HepG2 (cell line): Measurements from ENCODE around the gene CES3. TPM values are rescaled to one million over a fixed set of nuclear protein-coding genes. Genes with fewer than 3 reads are reported as not detected.

ENCODE experiments used
- ARID2 ChIP-seq: sonication (generic); formaldehyde crosslinking; IDR thresholded peaks from 2 replicates; pipeline ENCODE4 v1.8.1; 2022; ENCODE audit warnings: mild to moderate bottlenecking, missing genetic modification reagents, borderline replicate concordance
- ATM ChIP-seq: fragments of 450-650 bp; IDR thresholded peaks from 2 replicates; pipeline ENCODE4 v1.7.1; 2017; ENCODE audit warnings: mild to moderate bottlenecking, borderline replicate concordance
- CHCHD3 ChIP-seq: sonication (generic); formaldehyde crosslinking; IDR thresholded peaks from 2 replicates; pipeline ENCODE4 v1.8.0; 2022; ENCODE audit warnings: mild to moderate bottlenecking, missing genetic modification reagents, moderate library complexity
- IRX3 ChIP-seq: sonication (generic); formaldehyde crosslinking; IDR thresholded peaks from 2 replicates; pipeline ENCODE4 v1.8.1; 2023; ENCODE audit warnings: mild to moderate bottlenecking, low read depth, missing genetic modification reagents, borderline replicate concordance
- KLF16 ChIP-seq, 2 experiments: sonication (generic) in 1 of 2; formaldehyde crosslinking in 1 of 2; IDR thresholded peaks; 2 replicates each; pipeline versions ENCODE4 v1.6.1 to v1.8.0; 2016 to 2023; ENCODE audit warnings: missing genetic modification reagents in 2 of 2, missing compliant biosample characterization in 1 of 2
- MTA1 ChIP-seq: sonication (generic); formaldehyde crosslinking; IDR thresholded peaks from 2 replicates; pipeline ENCODE4 v1.4.0; 2020; ENCODE audit warnings: missing genetic modification reagents, mild to moderate bottlenecking, borderline replicate concordance
- MTA3 ChIP-seq: sonication (generic); formaldehyde crosslinking; IDR thresholded peaks from 2 replicates; pipeline ENCODE4 v1.4.0; 2020; ENCODE audit warnings: missing genetic modification reagents
- NFYC ChIP-seq: IDR thresholded peaks from 2 replicates; pipeline ENCODE4 v1.6.1; 2016; ENCODE audit warnings: missing genetic modification reagents, missing compliant biosample characterization
- PPARG ChIP-seq: conservative IDR thresholded peaks from 2 replicates; pipeline ENCODE4 v1.6.1; 2016; ENCODE audit warnings: missing biosample characterization, missing genetic modification reagents
- RAD51 ChIP-seq: fragments of 450-650 bp; IDR thresholded peaks from 2 replicates; pipeline ENCODE4 v1.6.1; 2016; ENCODE audit warnings: borderline replicate concordance
- SRF ChIP-seq: IDR thresholded peaks from 2 replicates; pipeline ENCODE4 v1.6.1; 2011; ENCODE audit warnings: mild to moderate bottlenecking, low read depth, low read length, moderate library complexity
- TCF7 ChIP-seq: sonication (generic); IDR thresholded peaks from 2 replicates; pipeline ENCODE4 v1.6.1; 2016; ENCODE audit warnings: antibody characterized with exemption, low read depth
- ZBTB3 ChIP-seq: sonication (generic); formaldehyde crosslinking; IDR thresholded peaks from 2 replicates; pipeline ENCODE4 v1.4.0; 2020; ENCODE audit warnings: low read depth, mild to moderate bottlenecking, moderate library complexity, missing genetic modification reagents, borderline replicate concordance
- ZNF24 ChIP-seq: fragments of 450-650 bp; IDR thresholded peaks from 2 replicates; pipeline ENCODE4 v1.6.1; 2017; ENCODE audit warnings: antibody characterized with exemption, mild to moderate bottlenecking
- ZNF598 ChIP-seq: sonication (generic); formaldehyde crosslinking; IDR thresholded peaks from 2 replicates; pipeline ENCODE4 v1.5.1; 2020; ENCODE audit warnings: mild to moderate bottlenecking, missing genetic modification reagents, borderline replicate concordance
- ZNF629 ChIP-seq: sonication (generic); formaldehyde crosslinking; conservative IDR thresholded peaks from 2 replicates; pipeline ENCODE4 v1.5.0; 2020; ENCODE audit warnings: missing genetic modification reagents
- ZNF747 ChIP-seq: sonication (generic); formaldehyde crosslinking; IDR thresholded peaks from 2 replicates; pipeline ENCODE4 v1.8.1; 2023; ENCODE audit warnings: missing genetic modification reagents, mild to moderate bottlenecking, borderline replicate concordance
- ZNF839 ChIP-seq: sonication (generic); formaldehyde crosslinking; IDR thresholded peaks from 2 replicates; pipeline ENCODE4 v1.4.0; 2020; ENCODE audit warnings: missing genetic modification reagents, mild to moderate bottlenecking, borderline replicate concordance
- polyA plus RNA-seq, 8 experiments: library from polyadenylated mRNA; depleted of rRNA in 3 of 8; stranded (reverse) in 7 of 8; unstranded in 1 of 8; fragments of >200 nt; fragmentation: Illumina TruSeq in 4 of 8; extraction: Trizol in 4 of 8; gene quantifications; 2 replicates each; pipeline versions ENCODE4 v1.2.1 to v1.2.3, GENCODE V29; 2011 to 2016; ENCODE audit warnings: low read depth in 4 of 8, missing spikeins in 1 of 8, mixed read lengths in 1 of 8; ENCODE audit not compliant: insufficient read depth in 1 of 8
- total RNA-seq, 5 experiments: library from RNA; depleted of rRNA; stranded (reverse); fragments of >200 nt; fragmentation: Illumina TruSeq; extraction: Trizol; gene quantifications; 2 replicates each; pipeline ENCODE4 v1.2.3, GENCODE V29; 2016; ENCODE audit warnings: low read depth in 1 of 5
- TF ChIP-seq, protein P1 (sequence below), 2 experiments: fragments of 450-650 bp in 1 of 2; sonication (generic) in 1 of 2; formaldehyde crosslinking; IDR thresholded peaks; 2 replicates each; pipeline versions ENCODE4 v1.5.0 to v1.8.0; 2020 to 2022; ENCODE audit warnings: mild to moderate bottlenecking in 1 of 2, missing genetic modification reagents in 1 of 2
- TF ChIP-seq, protein P2 (sequence below): sonication (generic); formaldehyde crosslinking; IDR thresholded peaks from 2 replicates; pipeline ENCODE4 v1.5.0; 2020; ENCODE audit warnings: mild to moderate bottlenecking, missing genetic modification reagents, borderline replicate concordance
- TF ChIP-seq, protein P3 (sequence below): fragments of 450-650 bp; IDR thresholded peaks from 2 replicates; pipeline ENCODE4 v1.6.1; 2017; ENCODE audit warnings: mild to moderate bottlenecking
- TF ChIP-seq, protein P4 (sequence below): sonication (generic); formaldehyde crosslinking; IDR thresholded peaks from 2 replicates; pipeline ENCODE4 v1.4.0; 2020; ENCODE audit warnings: mild to moderate bottlenecking, missing genetic modification reagents

The CES3 gene
- total and polyA plus RNA-seq, 2 of the 13 experiments (the other 11 are each of a cell fraction or from before 2014, with no cell fraction given), result 6.6 to 17.4 TPM

DNA sequence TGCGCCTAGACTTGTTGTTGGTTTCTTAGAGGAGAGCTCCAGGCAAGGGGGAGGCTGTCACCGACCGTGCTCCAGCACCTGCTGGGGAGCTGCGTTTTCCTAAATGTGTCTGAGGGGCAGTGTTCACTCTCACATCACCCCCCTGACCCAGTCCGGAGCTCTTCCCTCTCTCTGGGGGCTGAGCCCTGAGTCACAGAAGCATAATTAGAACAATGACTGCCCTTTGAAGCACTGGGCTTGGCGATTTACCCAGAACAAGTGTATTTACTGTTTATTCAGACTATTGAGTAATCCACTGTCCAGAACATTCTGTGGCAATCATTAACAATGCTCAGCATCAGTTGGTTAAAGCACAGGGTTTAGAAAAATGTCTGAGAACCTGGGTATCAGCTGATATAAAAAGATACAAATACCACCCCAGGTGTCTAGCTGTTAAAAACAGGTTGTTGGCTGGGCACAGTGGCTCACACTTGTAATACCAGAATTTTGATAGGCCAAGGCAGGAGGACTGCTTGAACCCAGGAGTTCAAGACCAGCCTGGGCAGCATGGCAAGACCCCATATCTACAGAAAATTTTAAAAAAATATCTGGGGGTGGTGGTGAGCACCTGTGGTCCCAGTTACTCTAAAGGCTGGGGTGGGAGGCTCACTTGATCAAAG, 35.4 kb downstream of the CES3 start (continued):
- TF ChIP-seq, protein P1, sequence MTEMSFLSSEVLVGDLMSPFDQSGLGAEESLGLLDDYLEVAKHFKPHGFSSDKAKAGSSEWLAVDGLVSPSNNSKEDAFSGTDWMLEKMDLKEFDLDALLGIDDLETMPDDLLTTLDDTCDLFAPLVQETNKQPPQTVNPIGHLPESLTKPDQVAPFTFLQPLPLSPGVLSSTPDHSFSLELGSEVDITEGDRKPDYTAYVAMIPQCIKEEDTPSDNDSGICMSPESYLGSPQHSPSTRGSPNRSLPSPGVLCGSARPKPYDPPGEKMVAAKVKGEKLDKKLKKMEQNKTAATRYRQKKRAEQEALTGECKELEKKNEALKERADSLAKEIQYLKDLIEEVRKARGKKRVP (CRISPR knock-in tag; IDR thresholded peaks at IDR 0.05), result no peak
- TF ChIP-seq ZNF747 (no peak), CHCHD3 (CRISPR knock-in tag) (no peak), ZBTB3 (CRISPR knock-in tag) (no peak), ZNF24 (peak; percentile 64; the same call in 1 of the 2 replicates), ZNF839 (no peak), ATM (no peak), MTA3 (CRISPR knock-in tag) (no peak), TCF7 (peak; percentile 48; the same call in 1 of the 2 replicates), ZNF629 (CRISPR knock-in tag) (no peak), NFYC (no peak), SRF (no peak), PPARG (CRISPR knock-in tag) (peak; percentile 48; the same call in 1 of the 2 replicates), KLF16 (CRISPR knock-in tag; IDR thresholded peaks at IDR 0.05) (peak in 1 of 2 experiments; percentile 51; a peak in 1 of 4 replicates), IRX3 (CRISPR knock-in tag) (no peak), ZNF598 (CRISPR knock-in tag) (no peak), ARID2 (CRISPR knock-in tag) (no peak), MTA1 (CRISPR knock-in tag) (no peak; the same call in 1 of the 2 replicates), RAD51 (no peak)
- TF ChIP-seq, protein P2, sequence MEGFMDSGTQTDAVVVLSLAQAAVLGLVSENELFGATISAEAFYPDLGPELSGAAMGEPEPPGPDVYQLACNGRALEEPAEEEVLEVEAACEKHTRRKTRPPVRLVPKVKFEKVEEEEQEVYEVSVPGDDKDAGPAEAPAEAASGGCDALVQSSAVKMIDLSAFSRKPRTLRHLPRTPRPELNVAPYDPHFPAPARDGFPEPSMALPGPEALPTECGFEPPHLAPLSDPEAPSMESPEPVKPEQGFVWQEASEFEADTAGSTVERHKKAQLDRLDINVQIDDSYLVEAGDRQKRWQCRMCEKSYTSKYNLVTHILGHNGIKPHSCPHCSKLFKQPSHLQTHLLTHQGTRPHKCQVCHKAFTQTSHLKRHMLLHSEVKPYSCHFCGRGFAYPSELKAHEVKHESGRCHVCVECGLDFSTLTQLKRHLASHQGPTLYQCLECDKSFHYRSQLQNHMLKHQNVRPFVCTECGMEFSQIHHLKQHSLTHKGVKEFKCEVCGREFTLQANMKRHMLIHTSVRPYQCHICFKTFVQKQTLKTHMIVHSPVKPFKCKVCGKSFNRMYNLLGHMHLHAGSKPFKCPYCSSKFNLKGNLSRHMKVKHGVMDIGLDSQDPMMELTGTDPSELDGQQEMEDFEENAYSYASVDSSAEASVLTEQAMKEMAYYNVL, result 0 out of 2 replicates have a peak, but pooled peaks have one; percentile 30
- TF ChIP-seq, protein P3, sequence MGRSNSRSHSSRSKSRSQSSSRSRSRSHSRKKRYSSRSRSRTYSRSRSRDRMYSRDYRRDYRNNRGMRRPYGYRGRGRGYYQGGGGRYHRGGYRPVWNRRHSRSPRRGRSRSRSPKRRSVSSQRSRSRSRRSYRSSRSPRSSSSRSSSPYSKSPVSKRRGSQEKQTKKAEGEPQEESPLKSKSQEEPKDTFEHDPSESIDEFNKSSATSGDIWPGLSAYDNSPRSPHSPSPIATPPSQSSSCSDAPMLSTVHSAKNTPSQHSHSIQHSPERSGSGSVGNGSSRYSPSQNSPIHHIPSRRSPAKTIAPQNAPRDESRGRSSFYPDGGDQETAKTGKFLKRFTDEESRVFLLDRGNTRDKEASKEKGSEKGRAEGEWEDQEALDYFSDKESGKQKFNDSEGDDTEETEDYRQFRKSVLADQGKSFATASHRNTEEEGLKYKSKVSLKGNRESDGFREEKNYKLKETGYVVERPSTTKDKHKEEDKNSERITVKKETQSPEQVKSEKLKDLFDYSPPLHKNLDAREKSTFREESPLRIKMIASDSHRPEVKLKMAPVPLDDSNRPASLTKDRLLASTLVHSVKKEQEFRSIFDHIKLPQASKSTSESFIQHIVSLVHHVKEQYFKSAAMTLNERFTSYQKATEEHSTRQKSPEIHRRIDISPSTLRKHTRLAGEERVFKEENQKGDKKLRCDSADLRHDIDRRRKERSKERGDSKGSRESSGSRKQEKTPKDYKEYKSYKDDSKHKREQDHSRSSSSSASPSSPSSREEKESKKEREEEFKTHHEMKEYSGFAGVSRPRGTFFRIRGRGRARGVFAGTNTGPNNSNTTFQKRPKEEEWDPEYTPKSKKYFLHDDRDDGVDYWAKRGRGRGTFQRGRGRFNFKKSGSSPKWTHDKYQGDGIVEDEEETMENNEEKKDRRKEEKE, result no peak
- TF ChIP-seq, protein P4, sequence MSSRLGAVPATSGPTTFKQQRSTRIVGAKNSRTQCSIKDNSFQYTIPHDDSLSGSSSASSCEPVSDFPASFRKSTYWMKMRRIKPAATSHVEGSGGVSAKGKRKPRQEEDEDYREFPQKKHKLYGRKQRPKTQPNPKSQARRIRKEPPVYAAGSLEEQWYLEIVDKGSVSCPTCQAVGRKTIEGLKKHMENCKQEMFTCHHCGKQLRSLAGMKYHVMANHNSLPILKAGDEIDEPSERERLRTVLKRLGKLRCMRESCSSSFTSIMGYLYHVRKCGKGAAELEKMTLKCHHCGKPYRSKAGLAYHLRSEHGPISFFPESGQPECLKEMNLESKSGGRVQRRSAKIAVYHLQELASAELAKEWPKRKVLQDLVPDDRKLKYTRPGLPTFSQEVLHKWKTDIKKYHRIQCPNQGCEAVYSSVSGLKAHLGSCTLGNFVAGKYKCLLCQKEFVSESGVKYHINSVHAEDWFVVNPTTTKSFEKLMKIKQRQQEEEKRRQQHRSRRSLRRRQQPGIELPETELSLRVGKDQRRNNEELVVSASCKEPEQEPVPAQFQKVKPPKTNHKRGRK, result no peak
